GM23338 (cell line): ENCODE measurements around the gene CNTNAP4. TPM values are rescaled to one million over a fixed set of nuclear protein-coding genes. Genes with fewer than 3 reads are reported as not detected.

Source experiments
- ATAC-seq: fragments of 200-7000 bp; cut with Tn5 transposase; 3 replicates; pipeline ENCODE4 v1.9.1; 2020
- DNase-seq: peaks from one replicate; pipeline ENCODE4 v3.0.0-alpha.2; 2015; ENCODE audit warnings: low spot score
- H2AFZ ChIP-seq: fragments of 200-600 bp; sonication (generic); 2 replicates; pipeline ENCODE4 v1.8.0; 2016; ENCODE audit warnings: antibody characterized with exemption, mild to moderate bottlenecking, moderate library complexity
- H3F3A ChIP-seq: fragments of 200-600 bp; sonication (generic); replicated peaks from 2 replicates; pipeline ENCODE4 v1.8.0; 2017; ENCODE audit warnings: antibody characterized with exemption, mixed run types, low read depth
- H3K27ac ChIP-seq: fragments of 200-600 bp; sonication (generic); 2 replicates; pipeline ENCODE4 v1.6.1; 2016; ENCODE audit warnings: low read depth
- H3K27me3 ChIP-seq: fragments of 200-600 bp; sonication (generic); 2 replicates; pipeline ENCODE4 v1.8.0; 2016; ENCODE audit warnings: mild to moderate bottlenecking, mixed run types, moderate library complexity; ENCODE audit not compliant: insufficient read depth
- H3K36me3 ChIP-seq: fragments of 200-600 bp; sonication (generic); 2 replicates; pipeline ENCODE4 v1.8.0; 2016; ENCODE audit warnings: mild to moderate bottlenecking; ENCODE audit not compliant: insufficient read depth
- H3K4me1 ChIP-seq: fragments of 200-600 bp; sonication (generic); 2 replicates; pipeline ENCODE4 v1.8.0; 2016; ENCODE audit warnings: mild to moderate bottlenecking, moderate library complexity; ENCODE audit not compliant: insufficient read depth
- H3K4me2 ChIP-seq: fragments of 200-600 bp; sonication (generic); 2 replicates; pipeline ENCODE4 v1.7.1; 2017; ENCODE audit warnings: mixed run types
- H3K4me3 ChIP-seq: fragments of 200-600 bp; sonication (generic); 2 replicates; pipeline ENCODE4 v1.6.1; 2016; ENCODE audit warnings: mixed run types
- H3K79me2 ChIP-seq: fragments of 200-600 bp; sonication (generic); replicated peaks from 2 replicates; pipeline ENCODE4 v1.8.0; 2017; ENCODE audit warnings: mild to moderate bottlenecking; ENCODE audit not compliant: insufficient read depth
- H3K9me2 ChIP-seq: fragments of 200-600 bp; sonication (generic); 2 replicates; pipeline ENCODE4 v1.8.0; 2017; ENCODE audit not compliant: insufficient read depth
- H4K20me1 ChIP-seq: fragments of 200-600 bp; sonication (generic); replicated peaks from 2 replicates; pipeline ENCODE4 v1.8.0; 2017; ENCODE audit warnings: mild to moderate bottlenecking; ENCODE audit not compliant: insufficient read depth
- H3K27ac Mint-ChIP-seq: 2 replicates; pipeline ENCODE4 v1.8.0; 2020; ENCODE audit warnings: inconsistent platforms, mild to moderate bottlenecking, moderate library complexity, mixed read lengths
- H3K27me3 Mint-ChIP-seq: 3 replicates; pipeline ENCODE4 v1.8.0; 2022; ENCODE audit warnings: low read depth, mild to moderate bottlenecking, moderate library complexity, mixed read lengths, inconsistent platforms; ENCODE audit not compliant: insufficient read depth, poor library complexity
- H3K36me3 Mint-ChIP-seq: 3 replicates; pipeline ENCODE4 v1.8.0; 2021; ENCODE audit warnings: low read depth, mild to moderate bottlenecking, inconsistent platforms, moderate library complexity, mixed read lengths
- H3K4me1 Mint-ChIP-seq: 3 replicates; pipeline ENCODE4 v1.8.0; 2020; ENCODE audit warnings: mild to moderate bottlenecking, inconsistent platforms, mixed read lengths
- H3K4me3 Mint-ChIP-seq: 3 replicates; pipeline ENCODE4 v1.8.0; 2021; ENCODE audit warnings: moderate library complexity, mild to moderate bottlenecking, inconsistent platforms, mixed read lengths
- H3K9me3 Mint-ChIP-seq: 3 replicates; pipeline ENCODE4 v1.8.0; 2020; ENCODE audit warnings: moderate library complexity, mild to moderate bottlenecking, inconsistent platforms, mixed read lengths
- EZH2phosphoT487 ChIP-seq: fragments of 200-600 bp; sonication (generic); IDR thresholded peaks from one replicate; pipeline ENCODE4 v1.8.1; 2018; ENCODE audit warnings: antibody characterized with exemption; ENCODE audit not compliant: unreplicated experiment
- NANOG ChIP-seq: IDR thresholded peaks from 2 replicates; pipeline ENCODE4 v1.6.1; 2016; ENCODE audit warnings: antibody characterized with exemption, borderline replicate concordance
- STAT1 ChIP-seq: IDR thresholded peaks from one replicate; pipeline ENCODE4 v1.6.1; 2016; ENCODE audit warnings: antibody characterized with exemption; ENCODE audit not compliant: unreplicated experiment
- polyA plus RNA-seq: library from polyadenylated mRNA; unstranded; fragments of >200 nt; fragmentation: Nextera tagmentation; extraction: Ambion mirVana; gene quantifications from 2 replicates; pipeline ENCODE4 v1.2.1, GENCODE V29; 2016
- total RNA-seq: library from RNA; depleted of rRNA; stranded (reverse); fragments of >200 nt; shearing (Covaris generic); gene quantifications from 2 replicates; pipeline ENCODE4 v1.2.3, GENCODE V29; 2014
- TF ChIP-seq, protein P1 (sequence below), 2 experiments: fragments of 200-600 bp in 1 of 2; sonication (generic) in 1 of 2; conservative IDR thresholded peaks; 2 replicates each; pipeline versions ENCODE4 v1.5.1 to v1.6.1; 2016 to 2017; ENCODE audit warnings: antibody characterized with exemption in 2 of 2, low read depth in 2 of 2, mild to moderate bottlenecking in 2 of 2, moderate library complexity in 1 of 2
- TF ChIP-seq, protein P2 (sequence below): IDR thresholded peaks from 2 replicates; pipeline ENCODE4 v1.6.1; 2016; ENCODE audit warnings: antibody characterized with exemption
- TF ChIP-seq, protein P3 (sequence below): IDR thresholded peaks from one replicate; pipeline ENCODE4 v1.6.1; 2018; ENCODE audit warnings: antibody characterized with exemption; ENCODE audit not compliant: unreplicated experiment
- TF ChIP-seq, protein P4 (sequence below): fragments of 250-450 bp; sonication (Bioruptor Pico); IDR thresholded peaks from 2 replicates; pipeline ENCODE4 v1.5.0; 2020; ENCODE audit warnings: mild to moderate bottlenecking, moderate library complexity

Gene CNTNAP4
- total and polyA plus RNA-seq, 2 experiments from 2014 or later: not detected

DNA sequence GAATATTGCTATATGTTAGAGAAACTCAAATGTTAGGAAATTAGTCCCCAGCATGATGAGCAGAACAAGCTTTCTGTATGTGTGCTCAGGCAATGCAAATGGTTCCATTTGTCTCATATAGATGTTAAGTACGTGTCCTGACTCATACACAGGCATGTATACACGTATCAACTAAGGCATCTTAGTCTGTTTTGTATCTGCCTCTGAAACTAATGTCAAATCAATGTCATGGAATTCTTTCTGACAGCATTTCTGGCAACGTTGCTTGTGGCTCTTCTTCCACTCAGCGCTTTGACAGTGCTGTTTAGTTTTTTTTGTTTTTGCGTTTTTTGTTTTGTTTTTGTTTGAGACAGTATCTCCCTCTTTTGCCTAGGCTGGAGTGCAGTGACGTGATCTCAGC is 111.9 kb downstream of the CNTNAP4 start:
- Histone ChIP-seq H3F3A (no peaks in the 10 kb centered on the region), H2AFZ (no peak overlapping the region), H3K79me2 (no peaks in the 10 kb centered on the region), H3K4me3 (no peak overlapping the region), H3K36me3 (no peaks in the 10 kb centered on the region), H3K27me3 (no peaks in the 10 kb centered on the region), H3K27ac (no peak overlapping the region), H3K4me1 (peaks cover 5% of the 10 kb centered on the region; the same call in 1 of the 2 replicates), H4K20me1 (no peaks in the 10 kb centered on the region), H3K9me2 (no peaks in the 10 kb centered on the region), H3K4me2 (no peak overlapping the region)
- Mint-ChIP-seq H3K36me3 (no peaks in the 10 kb centered on the region; the same call in 2 of the 3 replicates), H3K9me3 (peaks cover 70% of the 10 kb centered on the region), H3K27me3 (peaks cover 2% of the 10 kb centered on the region), H3K4me1 (peaks cover 9% of the 10 kb centered on the region; the same call in 2 of the 3 replicates), H3K27ac (no peak overlapping the region), H3K4me3 (no peak overlapping the region)
- TF ChIP-seq STAT1: no peak
- TF ChIP-seq, protein P1, sequence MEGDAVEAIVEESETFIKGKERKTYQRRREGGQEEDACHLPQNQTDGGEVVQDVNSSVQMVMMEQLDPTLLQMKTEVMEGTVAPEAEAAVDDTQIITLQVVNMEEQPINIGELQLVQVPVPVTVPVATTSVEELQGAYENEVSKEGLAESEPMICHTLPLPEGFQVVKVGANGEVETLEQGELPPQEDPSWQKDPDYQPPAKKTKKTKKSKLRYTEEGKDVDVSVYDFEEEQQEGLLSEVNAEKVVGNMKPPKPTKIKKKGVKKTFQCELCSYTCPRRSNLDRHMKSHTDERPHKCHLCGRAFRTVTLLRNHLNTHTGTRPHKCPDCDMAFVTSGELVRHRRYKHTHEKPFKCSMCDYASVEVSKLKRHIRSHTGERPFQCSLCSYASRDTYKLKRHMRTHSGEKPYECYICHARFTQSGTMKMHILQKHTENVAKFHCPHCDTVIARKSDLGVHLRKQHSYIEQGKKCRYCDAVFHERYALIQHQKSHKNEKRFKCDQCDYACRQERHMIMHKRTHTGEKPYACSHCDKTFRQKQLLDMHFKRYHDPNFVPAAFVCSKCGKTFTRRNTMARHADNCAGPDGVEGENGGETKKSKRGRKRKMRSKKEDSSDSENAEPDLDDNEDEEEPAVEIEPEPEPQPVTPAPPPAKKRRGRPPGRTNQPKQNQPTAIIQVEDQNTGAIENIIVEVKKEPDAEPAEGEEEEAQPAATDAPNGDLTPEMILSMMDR (conservative IDR thresholded peaks at IDR 0.05; ENCODE audit: low read depth in 2 of 2): no peak
- TF ChIP-seq, protein P2, sequence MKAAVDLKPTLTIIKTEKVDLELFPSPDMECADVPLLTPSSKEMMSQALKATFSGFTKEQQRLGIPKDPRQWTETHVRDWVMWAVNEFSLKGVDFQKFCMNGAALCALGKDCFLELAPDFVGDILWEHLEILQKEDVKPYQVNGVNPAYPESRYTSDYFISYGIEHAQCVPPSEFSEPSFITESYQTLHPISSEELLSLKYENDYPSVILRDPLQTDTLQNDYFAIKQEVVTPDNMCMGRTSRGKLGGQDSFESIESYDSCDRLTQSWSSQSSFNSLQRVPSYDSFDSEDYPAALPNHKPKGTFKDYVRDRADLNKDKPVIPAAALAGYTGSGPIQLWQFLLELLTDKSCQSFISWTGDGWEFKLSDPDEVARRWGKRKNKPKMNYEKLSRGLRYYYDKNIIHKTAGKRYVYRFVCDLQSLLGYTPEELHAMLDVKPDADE: no peak
- TF ChIP-seq NANOG: no peak
- no peak for TF ChIP-seq EZH2phosphoT487
- TF ChIP-seq, protein P3, sequence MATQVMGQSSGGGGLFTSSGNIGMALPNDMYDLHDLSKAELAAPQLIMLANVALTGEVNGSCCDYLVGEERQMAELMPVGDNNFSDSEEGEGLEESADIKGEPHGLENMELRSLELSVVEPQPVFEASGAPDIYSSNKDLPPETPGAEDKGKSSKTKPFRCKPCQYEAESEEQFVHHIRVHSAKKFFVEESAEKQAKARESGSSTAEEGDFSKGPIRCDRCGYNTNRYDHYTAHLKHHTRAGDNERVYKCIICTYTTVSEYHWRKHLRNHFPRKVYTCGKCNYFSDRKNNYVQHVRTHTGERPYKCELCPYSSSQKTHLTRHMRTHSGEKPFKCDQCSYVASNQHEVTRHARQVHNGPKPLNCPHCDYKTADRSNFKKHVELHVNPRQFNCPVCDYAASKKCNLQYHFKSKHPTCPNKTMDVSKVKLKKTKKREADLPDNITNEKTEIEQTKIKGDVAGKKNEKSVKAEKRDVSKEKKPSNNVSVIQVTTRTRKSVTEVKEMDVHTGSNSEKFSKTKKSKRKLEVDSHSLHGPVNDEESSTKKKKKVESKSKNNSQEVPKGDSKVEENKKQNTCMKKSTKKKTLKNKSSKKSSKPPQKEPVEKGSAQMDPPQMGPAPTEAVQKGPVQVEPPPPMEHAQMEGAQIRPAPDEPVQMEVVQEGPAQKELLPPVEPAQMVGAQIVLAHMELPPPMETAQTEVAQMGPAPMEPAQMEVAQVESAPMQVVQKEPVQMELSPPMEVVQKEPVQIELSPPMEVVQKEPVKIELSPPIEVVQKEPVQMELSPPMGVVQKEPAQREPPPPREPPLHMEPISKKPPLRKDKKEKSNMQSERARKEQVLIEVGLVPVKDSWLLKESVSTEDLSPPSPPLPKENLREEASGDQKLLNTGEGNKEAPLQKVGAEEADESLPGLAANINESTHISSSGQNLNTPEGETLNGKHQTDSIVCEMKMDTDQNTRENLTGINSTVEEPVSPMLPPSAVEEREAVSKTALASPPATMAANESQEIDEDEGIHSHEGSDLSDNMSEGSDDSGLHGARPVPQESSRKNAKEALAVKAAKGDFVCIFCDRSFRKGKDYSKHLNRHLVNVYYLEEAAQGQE: no peak
- TF ChIP-seq, protein P4, sequence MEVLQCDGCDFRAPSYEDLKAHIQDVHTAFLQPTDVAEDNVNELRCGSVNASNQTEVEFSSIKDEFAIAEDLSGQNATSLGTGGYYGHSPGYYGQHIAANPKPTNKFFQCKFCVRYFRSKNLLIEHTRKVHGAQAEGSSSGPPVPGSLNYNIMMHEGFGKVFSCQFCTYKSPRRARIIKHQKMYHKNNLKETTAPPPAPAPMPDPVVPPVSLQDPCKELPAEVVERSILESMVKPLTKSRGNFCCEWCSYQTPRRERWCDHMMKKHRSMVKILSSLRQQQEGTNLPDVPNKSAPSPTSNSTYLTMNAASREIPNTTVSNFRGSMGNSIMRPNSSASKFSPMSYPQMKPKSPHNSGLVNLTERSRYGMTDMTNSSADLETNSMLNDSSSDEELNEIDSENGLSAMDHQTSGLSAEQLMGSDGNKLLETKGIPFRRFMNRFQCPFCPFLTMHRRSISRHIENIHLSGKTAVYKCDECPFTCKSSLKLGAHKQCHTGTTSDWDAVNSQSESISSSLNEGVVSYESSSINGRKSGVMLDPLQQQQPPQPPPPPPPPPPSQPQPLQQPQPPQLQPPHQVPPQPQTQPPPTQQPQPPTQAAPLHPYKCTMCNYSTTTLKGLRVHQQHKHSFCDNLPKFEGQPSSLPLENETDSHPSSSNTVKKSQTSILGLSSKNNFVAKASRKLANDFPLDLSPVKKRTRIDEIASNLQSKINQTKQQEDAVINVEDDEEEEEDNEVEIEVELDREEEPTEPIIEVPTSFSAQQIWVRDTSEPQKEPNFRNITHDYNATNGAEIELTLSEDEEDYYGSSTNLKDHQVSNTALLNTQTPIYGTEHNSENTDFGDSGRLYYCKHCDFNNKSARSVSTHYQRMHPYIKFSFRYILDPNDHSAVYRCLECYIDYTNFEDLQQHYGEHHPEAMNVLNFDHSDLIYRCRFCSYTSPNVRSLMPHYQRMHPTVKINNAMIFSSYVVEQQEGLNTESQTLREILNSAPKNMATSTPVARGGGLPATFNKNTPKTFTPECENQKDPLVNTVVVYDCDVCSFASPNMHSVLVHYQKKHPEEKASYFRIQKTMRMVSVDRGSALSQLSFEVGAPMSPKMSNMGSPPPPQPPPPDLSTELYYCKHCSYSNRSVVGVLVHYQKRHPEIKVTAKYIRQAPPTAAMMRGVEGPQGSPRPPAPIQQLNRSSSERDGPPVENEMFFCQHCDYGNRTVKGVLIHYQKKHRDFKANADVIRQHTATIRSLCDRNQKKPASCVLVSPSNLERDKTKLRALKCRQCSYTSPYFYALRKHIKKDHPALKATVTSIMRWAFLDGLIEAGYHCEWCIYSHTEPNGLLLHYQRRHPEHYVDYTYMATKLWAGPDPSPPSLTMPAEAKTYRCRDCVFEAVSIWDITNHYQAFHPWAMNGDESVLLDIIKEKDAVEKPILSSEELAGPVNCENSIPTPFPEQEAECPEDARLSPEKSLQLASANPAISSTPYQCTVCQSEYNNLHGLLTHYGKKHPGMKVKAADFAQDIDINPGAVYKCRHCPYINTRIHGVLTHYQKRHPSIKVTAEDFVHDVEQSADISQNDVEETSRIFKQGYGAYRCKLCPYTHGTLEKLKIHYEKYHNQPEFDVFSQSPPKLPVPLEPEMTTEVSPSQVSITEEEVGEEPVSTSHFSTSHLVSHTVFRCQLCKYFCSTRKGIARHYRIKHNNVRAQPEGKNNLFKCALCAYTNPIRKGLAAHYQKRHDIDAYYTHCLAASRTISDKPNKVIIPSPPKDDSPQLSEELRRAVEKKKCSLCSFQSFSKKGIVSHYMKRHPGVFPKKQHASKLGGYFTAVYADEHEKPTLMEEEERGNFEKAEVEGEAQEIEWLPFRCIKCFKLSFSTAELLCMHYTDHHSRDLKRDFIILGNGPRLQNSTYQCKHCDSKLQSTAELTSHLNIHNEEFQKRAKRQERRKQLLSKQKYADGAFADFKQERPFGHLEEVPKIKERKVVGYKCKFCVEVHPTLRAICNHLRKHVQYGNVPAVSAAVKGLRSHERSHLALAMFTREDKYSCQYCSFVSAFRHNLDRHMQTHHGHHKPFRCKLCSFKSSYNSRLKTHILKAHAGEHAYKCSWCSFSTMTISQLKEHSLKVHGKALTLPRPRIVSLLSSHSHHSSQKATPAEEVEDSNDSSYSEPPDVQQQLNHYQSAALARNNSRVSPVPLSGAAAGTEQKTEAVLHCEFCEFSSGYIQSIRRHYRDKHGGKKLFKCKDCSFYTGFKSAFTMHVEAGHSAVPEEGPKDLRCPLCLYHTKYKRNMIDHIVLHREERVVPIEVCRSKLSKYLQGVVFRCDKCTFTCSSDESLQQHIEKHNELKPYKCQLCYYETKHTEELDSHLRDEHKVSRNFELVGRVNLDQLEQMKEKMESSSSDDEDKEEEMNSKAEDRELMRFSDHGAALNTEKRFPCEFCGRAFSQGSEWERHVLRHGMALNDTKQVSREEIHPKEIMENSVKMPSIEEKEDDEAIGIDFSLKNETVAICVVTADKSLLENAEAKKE (CRISPR knock-in tag): no peak
- ATAC-seq: no peak
- no peak for DNase-seq
